Transverse colon (tissue), 4 donors: ENCODE data around the gene PHF13.
A peak's percentile ranks its signal among the peaks of the same experiment; 100 is the strongest.

Experiments
- EP300 ChIP-seq: sonication (generic); formaldehyde crosslinking; IDR thresholded peaks from one replicate; pipeline ENCODE4 v1.6.1; 2017; ENCODE audit warnings: antibody characterized with exemption, low read depth
- POLR2A ChIP-seq: fragments of 450-650 bp; IDR thresholded peaks from one replicate; pipeline ENCODE4 v1.6.1; 2016; ENCODE audit warnings: antibody characterized with exemption, mild to moderate bottlenecking, moderate library complexity
- POLR2AphosphoS5 ChIP-seq, 3 donors: sonication (generic); formaldehyde crosslinking; IDR thresholded peaks; one replicate each; pipeline ENCODE4 v1.6.1; 2016; ENCODE audit warnings: antibody characterized with exemption in 3 of 3
- TF ChIP-seq, protein P1 (sequence below), 5 experiments: fragments of 200-600 bp in 3 of 5; fragments of 450-650 bp in 2 of 5; sonication (generic) in 3 of 5; IDR thresholded peaks; 1 replicate in 2 of 5; 2 replicates in 3 of 5; pipeline ENCODE4 v1.5.1; 2016 to 2017; ENCODE audit warnings: antibody characterized with exemption in 5 of 5, inconsistent platforms in 3 of 5, mild to moderate bottlenecking in 2 of 5, moderate library complexity in 1 of 5

DNA sequence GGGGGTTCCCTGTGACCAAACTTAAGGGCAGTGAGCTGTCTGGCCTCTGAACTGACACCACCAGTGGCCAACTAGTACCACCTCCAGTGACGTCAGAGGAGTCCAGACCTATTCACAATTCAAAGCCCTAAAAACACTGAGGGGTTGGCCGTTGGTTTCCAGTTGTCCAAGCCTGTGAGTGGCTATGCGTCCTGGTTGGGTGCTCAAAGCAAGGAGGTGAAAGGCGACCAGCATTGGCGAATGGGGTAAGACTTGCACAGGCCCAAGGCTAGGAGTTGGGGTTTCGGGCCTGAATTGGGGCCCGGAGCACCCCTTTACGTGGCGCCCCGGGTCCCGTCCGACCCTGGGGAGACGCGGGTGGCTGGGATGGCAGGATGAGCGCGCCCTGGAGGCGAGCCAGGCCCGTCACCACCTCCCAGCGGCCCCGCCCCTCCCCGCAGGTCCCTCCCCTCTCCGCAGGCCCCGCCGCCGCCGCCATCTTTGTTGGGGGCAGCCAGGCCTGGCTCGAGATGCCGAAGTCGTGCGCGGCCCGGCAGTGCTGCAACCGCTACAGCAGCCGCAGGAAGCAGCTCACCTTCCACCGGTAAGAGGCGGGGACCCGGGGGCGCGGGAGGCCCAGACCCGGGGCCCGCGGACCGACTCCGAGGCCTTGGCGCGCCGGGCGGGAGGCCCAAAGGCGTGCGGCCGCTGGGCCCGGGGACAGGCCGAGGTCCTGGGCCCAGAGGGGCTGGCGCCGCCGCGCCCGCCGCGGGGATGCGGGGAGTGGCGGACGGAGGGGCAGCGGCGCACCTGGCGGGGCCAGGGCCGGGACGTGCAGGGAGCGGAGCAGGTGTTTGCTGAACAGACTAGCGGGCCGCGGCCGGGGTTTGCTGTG is 11.4 kb downstream of the PHF13 start, which contains the start of gene THAP3:
- peak in 1 of 3 donors; percentile 69 for TF ChIP-seq POLR2AphosphoS5 (IDR thresholded peaks at IDR 0.05)
- TF ChIP-seq, protein P1, sequence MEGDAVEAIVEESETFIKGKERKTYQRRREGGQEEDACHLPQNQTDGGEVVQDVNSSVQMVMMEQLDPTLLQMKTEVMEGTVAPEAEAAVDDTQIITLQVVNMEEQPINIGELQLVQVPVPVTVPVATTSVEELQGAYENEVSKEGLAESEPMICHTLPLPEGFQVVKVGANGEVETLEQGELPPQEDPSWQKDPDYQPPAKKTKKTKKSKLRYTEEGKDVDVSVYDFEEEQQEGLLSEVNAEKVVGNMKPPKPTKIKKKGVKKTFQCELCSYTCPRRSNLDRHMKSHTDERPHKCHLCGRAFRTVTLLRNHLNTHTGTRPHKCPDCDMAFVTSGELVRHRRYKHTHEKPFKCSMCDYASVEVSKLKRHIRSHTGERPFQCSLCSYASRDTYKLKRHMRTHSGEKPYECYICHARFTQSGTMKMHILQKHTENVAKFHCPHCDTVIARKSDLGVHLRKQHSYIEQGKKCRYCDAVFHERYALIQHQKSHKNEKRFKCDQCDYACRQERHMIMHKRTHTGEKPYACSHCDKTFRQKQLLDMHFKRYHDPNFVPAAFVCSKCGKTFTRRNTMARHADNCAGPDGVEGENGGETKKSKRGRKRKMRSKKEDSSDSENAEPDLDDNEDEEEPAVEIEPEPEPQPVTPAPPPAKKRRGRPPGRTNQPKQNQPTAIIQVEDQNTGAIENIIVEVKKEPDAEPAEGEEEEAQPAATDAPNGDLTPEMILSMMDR (IDR thresholded peaks at IDR 0.05): no peak
- peak; percentile 6 for TF ChIP-seq POLR2A
- TF ChIP-seq EP300: no peak
